H9 (cell line): ENCODE measurements around the gene TRPM3. TPM values are rescaled to one million over a fixed set of nuclear protein-coding genes. Genes with fewer than 3 reads are reported as not detected.

Source experiments
- DNase-seq: peaks from one replicate; pipeline ENCODE4 v3.0.0-alpha.2; 2017
- H2AFZ ChIP-seq: one replicate; pipeline ENCODE4 v1.6.1; 2013; ENCODE audit warnings: mild to moderate bottlenecking, low read length, control low read depth, moderate library complexity
- H2AK5ac ChIP-seq: 2 replicates; pipeline ENCODE4 v1.6.1; 2013; ENCODE audit warnings: low read length, control low read depth, mixed read lengths; ENCODE audit not compliant: insufficient read length
- H2BK120ac ChIP-seq: one replicate; pipeline ENCODE4 v1.6.1; 2013; ENCODE audit warnings: low read depth, mild to moderate bottlenecking, low read length, control low read depth, inconsistent platforms; ENCODE audit not compliant: poor library complexity, severe bottlenecking
- H2BK12ac ChIP-seq: 2 replicates; pipeline ENCODE4 v1.6.1; 2013; ENCODE audit warnings: low read length, control low read depth, mixed read lengths, low read depth; ENCODE audit not compliant: insufficient read length
- H2BK15ac ChIP-seq: 2 replicates; pipeline ENCODE4 v1.6.1; 2013; ENCODE audit warnings: low read depth, low read length, control low read depth
- H2BK20ac ChIP-seq: one replicate; pipeline ENCODE4 v1.6.1; 2013; ENCODE audit warnings: low read depth, mild to moderate bottlenecking, low read length, control low read depth, inconsistent platforms; ENCODE audit not compliant: poor library complexity, severe bottlenecking
- H2BK5ac ChIP-seq: 2 replicates; pipeline ENCODE4 v1.6.1; 2013; ENCODE audit warnings: low read length, control low read depth, mixed read lengths; ENCODE audit not compliant: insufficient read length
- H3K14ac ChIP-seq: 2 replicates; pipeline ENCODE4 v1.6.1; 2013; ENCODE audit warnings: low read length, control low read depth; ENCODE audit not compliant: insufficient read depth
- H3K18ac ChIP-seq: 2 replicates; pipeline ENCODE4 v1.6.1; 2013; ENCODE audit warnings: low read depth, mild to moderate bottlenecking, mixed read lengths, low read length, control low read depth; ENCODE audit not compliant: insufficient read length
- H3K23ac ChIP-seq: 2 replicates; pipeline ENCODE4 v1.6.1; 2013; ENCODE audit warnings: low read length, control low read depth, mixed read lengths, low read depth; ENCODE audit not compliant: insufficient read length
- H3K23me2 ChIP-seq: 2 replicates; pipeline ENCODE4 v1.6.1; 2013; ENCODE audit warnings: low read depth, mild to moderate bottlenecking, mixed read lengths, low read length, control low read depth; ENCODE audit not compliant: insufficient read length, poor library complexity, severe bottlenecking
- H3K27ac ChIP-seq: 2 replicates; pipeline ENCODE4 v1.5.1; 2013; ENCODE audit warnings: low read length, control low read depth, mixed read lengths, low read depth; ENCODE audit not compliant: insufficient read length
- H3K27me3 ChIP-seq: 2 replicates; pipeline ENCODE4 v1.6.1; 2013; ENCODE audit warnings: low read length, control low read depth, inconsistent platforms; ENCODE audit not compliant: insufficient read depth
- H3K4ac ChIP-seq: 2 replicates; pipeline ENCODE4 v1.6.1; 2013; ENCODE audit warnings: low read depth, mild to moderate bottlenecking, control low read depth, inconsistent platforms, low read length, moderate library complexity
- H3K4me1 ChIP-seq: 2 replicates; pipeline ENCODE4 v1.6.1; 2013; ENCODE audit warnings: low read length, control low read depth, inconsistent platforms; ENCODE audit not compliant: insufficient read depth
- H3K4me2 ChIP-seq: 2 replicates; pipeline ENCODE4 v1.6.1; 2013; ENCODE audit warnings: low read length, control low read depth, mixed read lengths; ENCODE audit not compliant: insufficient read length, insufficient read depth
- H3K56ac ChIP-seq: 2 replicates; pipeline ENCODE4 v1.6.1; 2013; ENCODE audit warnings: low read depth, mild to moderate bottlenecking, mixed read lengths, low read length, control low read depth; ENCODE audit not compliant: insufficient read length
- H3K79me1 ChIP-seq: 2 replicates; pipeline ENCODE4 v1.6.1; 2013; ENCODE audit warnings: low read depth, mild to moderate bottlenecking, moderate library complexity, low read length, control low read depth, inconsistent platforms; ENCODE audit not compliant: insufficient read depth, poor library complexity, severe bottlenecking
- H3K79me2 ChIP-seq: 2 replicates; pipeline ENCODE4 v1.6.1; 2013; ENCODE audit warnings: low read length, control low read depth, inconsistent platforms; ENCODE audit not compliant: insufficient read depth
- H3K9ac ChIP-seq: 2 replicates; pipeline ENCODE4 v1.6.1; 2013; ENCODE audit warnings: low read length, control low read depth, mixed read lengths; ENCODE audit not compliant: insufficient read length; ENCODE audit errors: extremely low read depth
- H3K9me3 ChIP-seq: one replicate; pipeline ENCODE4 v1.6.1; 2013; ENCODE audit warnings: low read depth, low read length, inconsistent platforms; ENCODE audit not compliant: control insufficient read depth
- H3T11ph ChIP-seq: one replicate; pipeline ENCODE4 v1.6.1; 2013; ENCODE audit warnings: mild to moderate bottlenecking, low read length, control low read depth, inconsistent platforms
- H4K20me1 ChIP-seq: one replicate; pipeline ENCODE4 v1.6.1; 2013; ENCODE audit not compliant: control insufficient read depth, insufficient read length, insufficient read depth
- H4K5ac ChIP-seq: 2 replicates; pipeline ENCODE4 v1.6.1; 2013; ENCODE audit warnings: low read depth, mild to moderate bottlenecking, mixed read lengths, low read length, control low read depth; ENCODE audit not compliant: insufficient read length
- H4K8ac ChIP-seq: replicated peaks from 2 replicates; pipeline ENCODE4 v1.6.1; 2013; ENCODE audit warnings: low read length, control low read depth, mixed read lengths, low read depth; ENCODE audit not compliant: insufficient read length
- H4K91ac ChIP-seq: 2 replicates; pipeline ENCODE4 v1.6.1; 2013; ENCODE audit warnings: low read depth, mild to moderate bottlenecking, moderate library complexity, mixed read lengths, low read length, control low read depth; ENCODE audit not compliant: insufficient read length
- H3K27ac Mint-ChIP-seq, 3 experiments: 2 replicates in 2 of 3; 3 replicates in 1 of 3; pipeline ENCODE4 v1.8.0; 2020 to 2021; ENCODE audit warnings: mixed read lengths in 3 of 3, mild to moderate bottlenecking in 1 of 3, moderate library complexity in 1 of 3
- H3K27me3 Mint-ChIP-seq: 2 replicates; pipeline ENCODE4 v1.8.0; 2021; ENCODE audit warnings: low read depth, mild to moderate bottlenecking, moderate library complexity, mixed read lengths
- H3K36me3 Mint-ChIP-seq, 3 experiments: 2 replicates in 2 of 3; 3 replicates in 1 of 3; pipeline ENCODE4 v1.8.0; 2020 to 2021; ENCODE audit warnings: low read depth in 3 of 3, mixed read lengths in 3 of 3; ENCODE audit not compliant: insufficient read depth in 1 of 3
- H3K4me1 Mint-ChIP-seq, 2 experiments: 2 replicates each; pipeline ENCODE4 v1.8.0; 2020; ENCODE audit warnings: mixed read lengths in 2 of 2
- H3K4me3 Mint-ChIP-seq, 2 experiments: 2 replicates in 1 of 2; 3 replicates in 1 of 2; pipeline ENCODE4 v1.8.0; 2020 to 2021; ENCODE audit warnings: mild to moderate bottlenecking in 2 of 2, mixed read lengths in 2 of 2, moderate library complexity in 1 of 2
- H3K9me3 Mint-ChIP-seq, 2 experiments: 2 replicates in 1 of 2; 3 replicates in 1 of 2; pipeline ENCODE4 v1.8.0; 2020; ENCODE audit warnings: mild to moderate bottlenecking in 2 of 2, mixed read lengths in 2 of 2, moderate library complexity in 1 of 2
- WGBS: extraction: QIAGEN DNeasy Blood & Tissue Kit; methylation state at CpG from one replicate; pipeline ENCODE4 v1.1.7; 2013; ENCODE audit warnings: missing lambda C conversion rate, low lambda C conversion rate, mixed read lengths; ENCODE audit not compliant: insufficient read length; ENCODE audit errors: extremely low coverage; 5-methylcytosine and 5-hydroxymethylcytosine counted together
- total RNA-seq: library from RNA; stranded (reverse); gene quantifications from 2 replicates; pipeline ENCODE4 v1.2.1, GENCODE V29; 2021
- TF ChIP-seq, protein P1 (sequence below): fragments of 200-600 bp; sonication (generic); conservative IDR thresholded peaks from 3 replicates; pipeline ENCODE4 v1.8.0; 2021; ENCODE audit warnings: antibody characterized with exemption, mild to moderate bottlenecking

Gene TRPM3
- total RNA-seq, 1 experiment from 2014 or later, result 10.3 TPM

DNA sequence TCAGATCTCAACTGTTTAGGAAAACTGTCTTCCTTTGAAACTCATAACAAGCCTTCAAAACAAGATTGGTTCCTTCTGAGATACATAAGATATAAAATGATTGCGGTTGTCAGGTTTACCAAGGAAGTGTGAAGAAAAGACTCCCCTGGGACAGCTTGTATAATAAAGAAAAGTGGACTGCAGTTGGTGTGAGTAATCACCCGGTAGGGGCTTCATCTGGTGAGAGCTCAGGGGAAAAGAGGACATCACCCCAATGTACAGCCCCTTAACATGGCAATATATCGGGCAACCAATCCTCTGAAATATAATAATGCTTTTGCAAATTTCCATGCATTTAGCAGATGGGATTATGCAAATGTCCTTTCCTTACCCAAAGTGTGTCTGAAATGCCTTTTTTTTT lies 490.4 kb downstream of the TRPM3 start:
- no peak overlapping the region for H4K91ac ChIP-seq
- H2BK5ac ChIP-seq, result no peak overlapping the region
- TF ChIP-seq, protein P1, sequence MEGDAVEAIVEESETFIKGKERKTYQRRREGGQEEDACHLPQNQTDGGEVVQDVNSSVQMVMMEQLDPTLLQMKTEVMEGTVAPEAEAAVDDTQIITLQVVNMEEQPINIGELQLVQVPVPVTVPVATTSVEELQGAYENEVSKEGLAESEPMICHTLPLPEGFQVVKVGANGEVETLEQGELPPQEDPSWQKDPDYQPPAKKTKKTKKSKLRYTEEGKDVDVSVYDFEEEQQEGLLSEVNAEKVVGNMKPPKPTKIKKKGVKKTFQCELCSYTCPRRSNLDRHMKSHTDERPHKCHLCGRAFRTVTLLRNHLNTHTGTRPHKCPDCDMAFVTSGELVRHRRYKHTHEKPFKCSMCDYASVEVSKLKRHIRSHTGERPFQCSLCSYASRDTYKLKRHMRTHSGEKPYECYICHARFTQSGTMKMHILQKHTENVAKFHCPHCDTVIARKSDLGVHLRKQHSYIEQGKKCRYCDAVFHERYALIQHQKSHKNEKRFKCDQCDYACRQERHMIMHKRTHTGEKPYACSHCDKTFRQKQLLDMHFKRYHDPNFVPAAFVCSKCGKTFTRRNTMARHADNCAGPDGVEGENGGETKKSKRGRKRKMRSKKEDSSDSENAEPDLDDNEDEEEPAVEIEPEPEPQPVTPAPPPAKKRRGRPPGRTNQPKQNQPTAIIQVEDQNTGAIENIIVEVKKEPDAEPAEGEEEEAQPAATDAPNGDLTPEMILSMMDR, result no peak
- no peaks in the 10 kb centered on the region for H3K23me2 ChIP-seq
- H3K4me2 ChIP-seq, result no peak overlapping the region
- no peak overlapping the region for H3K23ac ChIP-seq
- no peaks in the 10 kb centered on the region for H3K36me3 Mint-ChIP-seq
- no peak overlapping the region for H3K18ac ChIP-seq
- no peak overlapping the region for H2AFZ ChIP-seq
- no peak overlapping the region for H4K8ac ChIP-seq
- no peak overlapping the region for H3T11ph ChIP-seq
- no peaks in the 10 kb centered on the region for H3K79me2 ChIP-seq
- H3K27me3 ChIP-seq, result no peaks in the 10 kb centered on the region
- no peak overlapping the region for H2BK120ac ChIP-seq
- no CpG with 5 or more reads among the region's 3 CpGs for WGBS
- H3K4me3 Mint-ChIP-seq, result no peak overlapping the region
- H3K27ac Mint-ChIP-seq, result no peak overlapping the region
- no peaks in the 10 kb centered on the region for H3K79me1 ChIP-seq
- no peaks in the 10 kb centered on the region for H3K27me3 Mint-ChIP-seq
- no peak overlapping the region for H4K5ac ChIP-seq
- peaks cover 6 to 14% of the 10 kb centered on the region in 2 experiments; a peak in 3 of 4 replicates for H3K4me1 Mint-ChIP-seq
- peaks cover 2% of the 10 kb centered on the region; the same call in 1 of the 2 replicates for H3K4me1 ChIP-seq
- no peak overlapping the region for H2AK5ac ChIP-seq
- no peak overlapping the region for H3K56ac ChIP-seq
- H3K9me3 Mint-ChIP-seq, result no peaks in the 10 kb centered on the region
- H3K9ac ChIP-seq, result no peak overlapping the region
- no peak overlapping the region for H3K27ac ChIP-seq
- no peak overlapping the region for H2BK15ac ChIP-seq
- H3K4ac ChIP-seq, result no peak overlapping the region
- H4K20me1 ChIP-seq, result no peaks in the 10 kb centered on the region
- no peaks in the 10 kb centered on the region for H3K9me3 ChIP-seq
- DNase-seq, result no peak
- H2BK20ac ChIP-seq, result no peak overlapping the region
- no peak overlapping the region for H3K14ac ChIP-seq
- H2BK12ac ChIP-seq, result no peak overlapping the region
